Inferior parietal cortex (tissue), 1 donor: Measurements from ENCODE around the gene MARS1.
"Not testable (repeated sequence)": the region's sequence is repeated elsewhere in the genome, so short reads cannot be mapped to it uniquely, and the experiment has no call there.

Experiments used
- DNase-seq: peaks from one replicate; pipeline ENCODE4 v3.0.0-alpha.2; 2016; ENCODE audit errors: extremely low spot score

Gene MARS1

DNA sequence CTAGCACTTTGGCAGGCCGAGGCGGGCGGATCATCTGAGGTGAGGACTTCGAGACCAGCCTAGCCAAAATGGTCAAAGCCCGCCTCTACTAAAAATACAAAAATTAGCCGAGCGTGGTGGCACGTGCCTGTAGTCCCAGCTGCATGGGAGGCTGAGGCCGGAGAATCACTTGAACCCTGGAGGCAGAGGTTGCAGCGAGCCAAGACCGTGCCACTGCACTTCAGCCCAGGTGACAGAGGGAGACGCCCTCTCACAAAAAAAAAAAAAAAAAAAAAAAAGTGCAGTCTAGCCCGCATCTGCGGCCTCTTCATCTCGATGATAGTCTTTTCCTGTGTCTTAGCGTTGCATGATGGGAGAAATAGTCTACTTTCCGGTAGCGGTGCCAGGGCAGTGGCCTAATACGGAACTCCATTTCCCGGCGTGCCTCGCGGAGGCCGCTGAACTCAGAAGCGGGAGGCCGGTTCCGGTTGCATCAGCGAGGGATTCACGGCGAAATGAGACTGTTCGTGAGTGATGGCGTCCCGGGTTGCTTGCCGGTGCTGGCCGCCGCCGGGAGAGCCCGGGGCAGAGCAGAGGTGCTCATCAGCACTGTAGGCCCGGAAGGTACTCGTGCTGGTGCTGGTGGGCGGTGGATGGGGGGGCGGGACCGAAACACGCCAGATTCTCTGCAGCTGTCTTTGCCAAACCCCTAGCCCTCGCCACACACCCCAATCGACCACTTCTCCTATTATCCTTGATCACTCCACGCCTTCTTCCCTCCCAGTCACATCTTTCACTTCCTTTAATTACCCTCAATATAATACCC, at the start of gene MARS1:
MARS1 (plus strand) TSS at position 472 of the 805 bp plus-strand sequence; CDS start at position 495, 23 bp downstream.
- DNase-seq: peak; percentile 99

DNA sequence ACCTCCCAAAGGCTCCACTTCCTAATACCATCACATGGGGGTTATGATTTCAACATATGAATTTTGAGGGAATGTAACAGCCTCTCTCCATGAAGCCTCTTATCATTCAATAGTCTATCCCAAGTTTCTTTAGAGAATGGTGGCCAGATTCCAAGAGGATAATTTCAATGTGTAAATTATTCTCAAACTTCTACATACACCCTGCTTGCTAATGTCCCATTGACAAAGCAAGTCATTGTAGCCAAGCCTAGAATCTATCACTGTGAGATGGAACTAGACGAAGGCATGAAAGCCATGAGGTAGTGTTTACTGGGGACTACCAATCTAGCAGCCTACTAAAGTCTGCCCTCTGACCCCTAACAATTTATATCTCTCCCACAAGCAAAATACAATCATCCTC, 49.5 kb upstream of the MARS1 start:
- DNase-seq: no peak

DNA sequence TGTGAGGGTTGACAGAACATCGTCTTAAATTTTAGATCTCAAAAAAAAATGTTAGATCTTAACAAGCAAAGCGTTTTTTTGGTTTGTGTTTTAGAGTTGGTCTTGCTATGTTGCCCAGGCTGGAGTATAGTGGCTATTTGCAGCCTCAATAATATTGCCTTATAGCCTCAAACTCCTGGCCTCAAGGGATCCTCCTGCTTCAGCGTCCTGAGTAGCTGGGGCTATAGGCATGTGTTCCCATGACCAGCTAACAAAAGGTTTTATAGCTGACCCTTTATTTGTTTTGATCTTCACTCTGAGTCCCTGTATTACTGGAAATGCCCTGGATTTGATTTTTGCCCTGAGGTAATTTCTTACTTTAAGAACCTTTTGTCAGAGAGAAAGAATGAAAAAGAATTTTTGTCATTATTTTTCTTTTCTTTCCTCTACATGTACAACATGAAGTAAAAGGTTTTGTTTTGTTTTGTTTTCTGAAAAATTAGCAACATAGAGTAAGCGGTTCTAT, 48.1 kb upstream of the MARS1 start:
- DNase-seq: no peak

DNA sequence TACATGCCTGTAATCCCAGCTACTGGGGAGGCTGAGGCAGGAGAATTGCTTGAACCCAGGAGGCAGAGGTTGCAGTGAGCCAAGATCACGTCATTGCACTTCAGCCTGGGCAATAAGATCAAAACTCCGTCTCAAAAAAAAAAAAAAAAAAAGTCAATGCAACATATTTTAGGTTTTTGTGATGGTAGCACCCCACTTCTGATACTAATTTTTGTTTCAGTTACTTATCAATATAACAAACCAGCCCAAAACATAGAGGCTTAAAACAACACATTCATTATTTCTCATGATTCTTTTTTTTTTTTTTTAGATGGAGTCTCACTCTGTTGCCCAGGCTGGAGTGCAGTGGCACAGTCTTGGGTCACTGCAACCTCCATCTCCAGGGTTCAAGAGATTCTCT, 46.5 kb upstream of the MARS1 start:
- not testable (repeated sequence) for DNase-seq

DNA sequence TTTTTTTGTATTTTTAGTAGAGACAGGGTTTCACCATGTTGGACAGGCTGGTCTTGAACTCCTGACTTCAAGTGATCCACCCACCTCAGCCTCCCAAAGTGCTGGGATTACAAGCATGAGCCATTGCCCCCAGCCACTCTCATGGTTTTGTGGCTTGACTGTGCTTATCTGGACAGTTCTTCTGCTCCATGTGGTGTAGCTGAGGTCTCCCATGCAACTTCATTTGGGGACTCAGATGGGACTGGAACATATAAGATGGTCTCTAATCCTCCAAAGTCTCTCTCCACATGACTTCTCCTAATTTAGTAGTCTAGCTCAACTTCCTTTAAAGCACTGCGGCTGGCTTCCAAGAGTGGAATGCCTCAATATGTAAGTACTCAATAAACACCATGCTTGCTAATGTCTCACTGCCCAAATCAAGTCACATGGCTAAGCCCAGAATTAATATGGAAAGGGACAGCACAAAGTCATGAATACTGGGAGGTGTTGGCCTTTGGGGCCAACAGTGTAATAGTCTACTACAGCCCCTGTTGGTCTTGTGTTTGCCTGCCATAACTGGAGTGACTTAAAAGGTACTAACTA, 45.9 kb upstream of the MARS1 start:
- DNase-seq: no peak

DNA sequence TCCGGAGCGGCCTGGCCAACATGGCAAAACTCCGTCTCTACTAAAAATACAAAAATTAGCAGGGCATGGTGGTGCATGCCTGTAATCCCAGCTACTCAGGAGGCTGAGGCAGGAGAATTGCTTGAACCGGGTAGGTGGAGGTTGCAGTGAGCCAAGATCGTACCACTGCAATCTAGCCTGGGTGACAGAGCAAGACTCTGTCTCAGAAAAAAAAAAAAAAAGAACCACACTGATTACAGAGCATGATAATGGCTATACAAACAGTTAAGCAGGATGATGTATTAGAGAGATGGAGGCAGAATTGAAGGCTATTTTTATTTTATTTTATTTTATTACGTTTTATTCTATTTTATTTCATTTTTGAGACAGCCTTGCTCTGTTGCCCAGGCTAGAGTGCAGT, 43.5 kb upstream of the MARS1 start:
- not testable (repeated sequence) for DNase-seq

DNA sequence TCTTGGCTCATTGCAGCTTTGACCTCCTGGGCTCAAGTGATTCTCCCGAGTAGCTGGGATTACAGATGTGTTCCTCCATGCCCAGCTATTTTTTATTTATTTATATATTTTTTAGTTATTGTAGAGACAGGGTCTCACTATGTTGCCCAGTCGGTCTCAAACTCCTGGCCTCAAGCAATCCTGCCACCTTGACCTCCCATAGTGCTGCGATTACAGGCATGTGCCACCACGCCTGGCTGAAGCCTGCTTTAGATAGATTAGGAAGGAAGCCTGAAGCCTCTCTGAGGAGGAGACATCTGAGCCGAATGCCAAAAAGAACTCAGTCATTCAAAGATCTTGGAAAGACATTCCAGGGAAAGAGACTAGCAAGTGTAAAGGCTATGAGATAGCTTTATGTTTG, 43.1 kb upstream of the MARS1 start:
- DNase-seq: no peak

DNA sequence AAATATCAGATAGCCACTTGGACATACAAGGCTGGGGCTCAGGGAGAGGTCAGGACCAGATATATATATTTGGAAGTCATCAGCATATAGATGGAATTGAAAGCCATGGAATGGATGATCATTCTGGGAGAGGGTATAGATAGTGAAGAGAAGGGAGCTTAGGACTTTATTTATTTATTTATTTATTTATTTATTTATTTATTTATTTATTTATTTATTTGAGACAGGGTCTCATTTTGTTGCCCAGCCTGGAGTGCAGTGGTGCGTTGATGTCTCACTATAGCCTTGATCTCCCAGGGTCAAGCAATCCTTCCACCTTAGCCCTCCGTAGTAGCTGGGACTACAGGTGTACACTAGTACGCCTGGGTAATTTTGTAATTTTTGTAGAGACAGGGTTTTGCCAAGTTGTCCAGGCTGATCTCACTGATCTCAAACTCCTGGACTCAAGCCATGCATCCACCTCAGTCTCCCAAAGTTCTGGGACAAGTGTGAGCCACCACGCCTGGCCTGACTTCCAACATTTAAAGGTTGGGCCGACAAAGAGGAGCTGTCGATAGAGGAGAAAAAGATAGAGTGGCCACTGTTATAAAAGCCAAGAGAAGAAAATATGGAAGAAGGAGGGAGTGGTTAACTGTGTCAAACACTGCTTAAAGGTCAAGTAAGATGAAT, 41.4 kb upstream of the MARS1 start:
- no peak for DNase-seq

DNA sequence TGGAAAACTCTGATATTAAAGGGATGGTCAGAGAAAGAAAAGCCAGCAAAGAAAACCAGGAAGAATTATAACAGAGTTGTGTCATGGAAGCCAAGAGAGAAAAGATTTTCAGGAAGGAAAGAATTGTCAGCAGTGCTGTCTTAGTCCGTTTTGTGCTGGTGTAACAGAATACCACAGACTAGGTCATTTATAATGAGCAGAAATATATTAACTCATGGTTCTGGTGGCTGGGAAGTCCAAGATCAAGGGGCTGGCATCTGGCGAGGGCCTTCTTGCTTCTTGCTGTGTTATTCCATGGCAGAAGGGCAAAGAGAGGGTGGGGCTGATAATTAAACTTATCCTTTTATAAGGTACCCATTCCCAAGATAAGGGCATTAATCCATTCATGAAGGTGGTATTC, 39.2 kb upstream of the MARS1 start:
- no peak for DNase-seq

DNA sequence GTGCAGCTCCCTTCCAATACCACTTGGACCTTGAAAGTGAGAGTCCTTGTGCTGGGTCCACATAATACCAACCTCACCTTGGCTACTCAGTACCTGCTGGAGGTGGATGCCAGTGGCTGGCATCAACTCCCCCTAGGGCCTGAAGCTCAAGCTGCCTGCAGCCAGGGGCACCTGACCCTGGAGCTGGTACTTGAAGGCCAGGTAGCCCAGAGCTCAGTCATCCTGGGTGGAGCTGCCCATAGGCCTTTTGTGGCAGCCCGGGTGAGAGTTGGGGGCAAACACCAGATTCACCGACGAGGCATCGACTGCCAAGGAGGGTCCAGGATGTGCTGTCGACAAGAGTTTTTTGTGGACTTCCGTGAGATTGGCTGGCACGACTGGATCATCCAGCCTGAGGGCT, 38.5 kb upstream of the MARS1 start:
- DNase-seq: no peak

DNA sequence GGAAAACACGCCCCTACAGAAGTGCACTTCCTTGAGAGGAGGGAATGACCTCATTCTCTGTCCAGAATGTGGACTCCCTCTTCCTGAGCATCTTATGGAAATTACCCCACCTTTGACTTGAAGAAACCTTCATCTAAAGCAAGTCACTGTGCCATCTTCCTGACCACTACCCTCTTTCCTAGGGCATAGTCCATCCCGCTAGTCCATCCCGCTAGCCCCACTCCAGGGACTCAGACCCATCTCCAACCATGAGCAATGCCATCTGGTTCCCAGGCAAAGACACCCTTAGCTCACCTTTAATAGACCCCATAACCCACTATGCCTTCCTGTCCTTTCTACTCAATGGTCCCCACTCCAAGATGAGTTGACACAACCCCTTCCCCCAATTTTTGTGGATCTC, 37.8 kb upstream of the MARS1 start:
- no peak for DNase-seq

DNA sequence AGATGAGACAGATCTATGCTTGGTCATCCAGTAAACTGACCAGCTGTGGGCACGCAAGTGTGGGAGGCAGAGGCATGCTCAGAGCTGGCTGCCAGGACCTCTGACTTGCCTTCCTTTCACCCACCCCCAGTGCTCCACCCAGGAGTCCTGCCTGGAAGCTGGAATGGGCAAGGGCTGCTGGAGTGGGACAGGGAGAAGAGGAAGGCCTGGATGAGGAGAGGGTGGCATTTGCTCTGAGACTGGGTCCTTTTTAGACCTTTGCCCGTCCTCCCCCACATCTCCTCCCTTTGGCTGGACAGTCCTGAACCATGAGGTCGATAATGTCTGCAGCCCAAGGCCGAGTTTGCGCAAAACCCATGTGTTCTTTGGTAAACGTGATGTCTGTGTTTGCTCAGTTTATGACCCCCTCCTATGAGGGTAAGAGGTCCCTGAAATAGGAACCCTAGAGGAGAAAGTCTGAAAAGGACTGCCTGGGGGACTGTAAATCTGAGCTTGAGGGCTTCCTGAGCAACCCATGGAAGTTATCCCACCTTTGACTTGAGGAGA, 36.6 kb upstream of the MARS1 start:
- no peak for DNase-seq

DNA sequence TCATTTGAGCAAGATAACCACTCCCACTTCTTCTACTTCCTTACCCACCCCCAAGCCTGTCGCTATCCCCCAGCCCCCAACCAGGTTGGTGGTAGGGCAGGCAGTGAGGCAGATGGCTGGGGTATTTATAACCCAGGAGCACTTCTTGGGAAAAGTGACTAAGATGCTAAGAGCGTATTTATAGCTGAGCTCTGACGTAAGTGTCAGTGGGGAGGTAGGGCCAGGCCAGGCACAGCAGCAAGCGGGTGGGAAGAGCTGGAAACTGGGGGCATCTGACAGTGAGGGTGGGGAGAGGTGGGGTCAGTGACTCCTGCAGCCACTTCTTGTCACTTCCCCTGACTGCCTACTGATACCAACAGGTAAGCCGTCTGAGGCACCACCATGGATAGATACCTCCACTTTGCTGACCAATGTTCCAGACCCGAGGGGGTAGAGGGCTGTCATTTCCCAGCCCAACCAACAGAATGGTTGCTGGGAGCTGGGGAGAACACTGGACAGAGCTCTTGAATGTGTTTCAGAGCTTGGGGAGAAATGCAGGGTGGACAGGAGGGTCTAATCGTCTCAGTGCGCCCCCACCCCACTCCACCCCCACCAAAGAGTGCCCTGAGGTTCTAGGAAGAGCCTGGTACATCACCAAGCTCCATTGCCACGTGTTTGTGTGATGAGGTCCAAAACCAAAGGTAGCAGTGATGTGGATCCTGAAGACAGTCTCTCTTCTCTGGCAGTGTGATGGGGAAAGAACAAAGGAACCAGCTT, 35.5 kb upstream of the MARS1 start:
- DNase-seq: peak; percentile 63

DNA sequence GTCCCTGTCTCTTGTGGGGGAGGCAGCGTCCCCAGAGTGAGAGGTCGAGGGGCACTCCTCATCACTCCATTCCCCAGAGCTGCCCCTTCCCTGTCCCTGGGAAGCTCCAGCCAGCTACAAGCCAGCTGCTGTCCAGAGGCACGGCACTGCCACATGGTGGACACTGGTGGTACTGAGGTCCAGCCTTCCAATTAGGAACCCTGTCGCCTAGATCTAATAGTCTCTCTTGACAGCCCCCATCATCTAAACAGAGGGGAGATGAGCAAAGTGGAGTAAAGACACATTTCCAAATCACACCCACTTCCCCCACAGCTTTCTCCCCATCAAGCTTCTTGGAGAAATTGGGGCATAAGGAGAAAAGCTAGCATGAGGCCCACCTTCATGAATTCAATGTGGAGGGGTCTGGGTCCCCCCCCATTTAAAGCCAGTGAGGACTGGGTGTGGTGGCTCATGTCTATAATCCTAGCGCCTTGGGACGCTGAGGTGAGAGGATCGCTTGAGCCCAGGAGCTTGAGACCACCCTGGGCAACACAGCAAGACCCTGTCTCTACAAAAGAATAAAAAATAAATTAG, 34.8 kb upstream of the MARS1 start:
- peak; percentile 83 for DNase-seq

DNA sequence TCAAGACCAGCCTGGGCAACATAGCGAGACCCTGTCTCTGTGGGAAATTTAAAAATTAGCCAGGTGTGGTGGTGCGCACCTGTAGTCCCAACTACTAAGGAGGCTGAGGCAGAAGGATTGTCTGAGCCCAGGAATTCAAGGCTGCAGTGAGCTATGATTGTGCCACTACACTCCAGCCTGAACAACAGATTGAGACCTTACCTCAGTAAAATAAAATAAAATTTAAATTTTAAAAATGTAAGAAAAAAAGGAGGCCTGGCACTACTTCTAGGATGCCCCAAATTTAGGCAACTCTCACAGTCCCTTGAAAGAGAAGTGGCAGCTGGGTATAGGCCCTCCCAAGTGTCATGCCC, 33.7 kb upstream of the MARS1 start:
- DNase-seq: no peak

DNA sequence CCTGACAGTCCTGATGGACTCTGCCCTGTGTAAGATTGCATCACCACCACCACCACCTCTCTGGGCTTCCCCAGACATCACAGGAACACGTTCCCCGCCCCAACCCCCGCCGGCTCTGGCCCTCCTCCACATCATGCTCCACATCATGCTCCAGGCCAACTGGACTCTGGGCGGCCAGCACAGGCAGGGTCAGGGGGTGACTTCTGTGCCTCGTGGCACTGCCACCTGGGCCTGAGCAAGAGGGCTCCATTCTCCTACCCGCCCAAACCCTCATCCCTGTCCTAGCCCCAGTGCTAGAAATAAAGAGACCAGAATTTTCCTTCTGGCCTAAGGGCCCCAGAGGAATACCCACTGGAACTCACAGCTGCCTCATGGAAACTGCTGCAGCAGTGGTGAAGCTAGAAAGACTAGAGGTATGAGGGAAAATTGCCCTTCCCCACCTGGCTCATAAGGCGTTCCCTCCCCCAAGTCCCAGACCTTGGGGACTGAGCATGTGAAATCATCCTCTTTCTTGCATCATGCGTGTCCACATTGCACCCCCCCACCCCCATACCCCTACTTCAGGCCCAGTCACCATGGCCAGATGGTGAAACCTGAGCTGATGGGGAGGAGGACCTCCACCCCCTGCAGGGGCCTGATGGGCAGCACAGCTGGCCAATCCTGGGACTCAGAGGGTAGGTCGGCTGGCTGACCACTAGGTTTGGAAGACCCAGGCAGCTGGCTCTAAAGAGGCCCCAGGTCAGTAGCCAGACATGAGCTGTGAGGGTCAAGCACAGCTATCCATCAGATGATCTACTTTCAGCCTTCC, 33.1 kb upstream of the MARS1 start, which contains the start of gene INHBE:
INHBE (plus strand) TSS at position 742 of the 808 bp plus-strand sequence. CDS start 230 bp downstream, outside the sequence.
- DNase-seq: no peak

DNA sequence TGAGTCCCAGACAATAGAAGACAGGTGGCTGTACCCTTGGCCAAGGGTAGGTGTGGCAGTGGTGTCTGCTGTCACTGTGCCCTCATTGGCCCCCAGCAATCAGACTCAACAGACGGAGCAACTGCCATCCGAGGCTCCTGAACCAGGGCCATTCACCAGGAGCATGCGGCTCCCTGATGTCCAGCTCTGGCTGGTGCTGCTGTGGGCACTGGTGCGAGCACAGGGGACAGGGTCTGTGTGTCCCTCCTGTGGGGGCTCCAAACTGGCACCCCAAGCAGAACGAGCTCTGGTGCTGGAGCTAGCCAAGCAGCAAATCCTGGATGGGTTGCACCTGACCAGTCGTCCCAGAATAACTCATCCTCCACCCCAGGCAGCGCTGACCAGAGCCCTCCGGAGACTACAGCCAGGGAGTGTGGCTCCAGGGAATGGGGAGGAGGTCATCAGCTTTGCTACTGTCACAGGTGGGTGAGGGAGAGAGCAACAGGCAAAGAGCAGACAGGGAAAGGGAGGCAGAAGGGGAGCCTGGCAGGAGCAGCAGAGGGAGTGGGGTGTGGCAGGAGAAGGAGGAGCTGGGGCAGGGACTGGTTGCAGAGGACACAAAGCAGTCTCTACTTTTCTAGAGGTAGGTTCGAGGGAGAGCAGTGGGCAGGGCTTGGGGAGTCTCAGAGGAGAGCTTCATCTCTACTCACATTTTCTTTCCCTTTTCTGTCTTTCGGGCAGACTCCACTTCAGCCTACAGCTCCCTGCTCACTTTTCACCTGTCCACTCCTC, 32.3 kb upstream of the MARS1 start:
- DNase-seq: no peak

DNA sequence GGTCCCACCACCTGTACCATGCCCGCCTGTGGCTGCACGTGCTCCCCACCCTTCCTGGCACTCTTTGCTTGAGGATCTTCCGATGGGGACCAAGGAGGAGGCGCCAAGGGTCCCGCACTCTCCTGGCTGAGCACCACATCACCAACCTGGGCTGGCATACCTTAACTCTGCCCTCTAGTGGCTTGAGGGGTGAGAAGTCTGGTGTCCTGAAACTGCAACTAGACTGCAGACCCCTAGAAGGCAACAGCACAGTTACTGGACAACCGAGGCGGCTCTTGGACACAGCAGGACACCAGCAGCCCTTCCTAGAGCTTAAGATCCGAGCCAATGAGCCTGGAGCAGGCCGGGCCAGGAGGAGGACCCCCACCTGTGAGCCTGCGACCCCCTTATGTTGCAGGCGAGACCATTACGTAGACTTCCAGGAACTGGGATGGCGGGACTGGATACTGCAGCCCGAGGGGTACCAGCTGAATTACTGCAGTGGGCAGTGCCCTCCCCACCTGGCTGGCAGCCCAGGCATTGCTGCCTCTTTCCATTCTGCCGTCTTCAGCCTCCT, 31.6 kb upstream of the MARS1 start:
- no peak for DNase-seq

DNA sequence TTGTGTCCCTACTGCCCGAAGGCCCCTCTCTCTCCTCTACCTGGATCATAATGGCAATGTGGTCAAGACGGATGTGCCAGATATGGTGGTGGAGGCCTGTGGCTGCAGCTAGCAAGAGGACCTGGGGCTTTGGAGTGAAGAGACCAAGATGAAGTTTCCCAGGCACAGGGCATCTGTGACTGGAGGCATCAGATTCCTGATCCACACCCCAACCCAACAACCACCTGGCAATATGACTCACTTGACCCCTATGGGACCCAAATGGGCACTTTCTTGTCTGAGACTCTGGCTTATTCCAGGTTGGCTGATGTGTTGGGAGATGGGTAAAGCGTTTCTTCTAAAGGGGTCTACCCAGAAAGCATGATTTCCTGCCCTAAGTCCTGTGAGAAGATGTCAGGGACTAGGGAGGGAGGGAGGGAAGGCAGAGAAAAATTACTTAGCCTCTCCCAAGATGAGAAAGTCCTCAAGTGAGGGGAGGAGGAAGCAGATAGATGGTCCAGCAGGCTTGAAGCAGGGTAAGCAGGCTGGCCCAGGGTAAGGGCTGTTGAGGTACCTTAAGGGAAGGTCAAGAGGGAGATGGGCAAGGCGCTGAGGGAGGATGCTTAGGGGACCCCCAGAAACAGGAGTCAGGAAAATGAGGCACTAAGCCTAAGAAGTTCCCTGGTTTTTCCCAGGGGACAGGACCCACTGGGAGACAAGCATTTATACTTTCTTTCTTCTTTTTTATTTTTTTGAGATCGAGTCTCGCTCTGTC, 31.0 kb upstream of the MARS1 start:
- no peak for DNase-seq
